Measurements from ENCODE around the gene ARHGAP18.

The ARHGAP18 gene

DNA sequence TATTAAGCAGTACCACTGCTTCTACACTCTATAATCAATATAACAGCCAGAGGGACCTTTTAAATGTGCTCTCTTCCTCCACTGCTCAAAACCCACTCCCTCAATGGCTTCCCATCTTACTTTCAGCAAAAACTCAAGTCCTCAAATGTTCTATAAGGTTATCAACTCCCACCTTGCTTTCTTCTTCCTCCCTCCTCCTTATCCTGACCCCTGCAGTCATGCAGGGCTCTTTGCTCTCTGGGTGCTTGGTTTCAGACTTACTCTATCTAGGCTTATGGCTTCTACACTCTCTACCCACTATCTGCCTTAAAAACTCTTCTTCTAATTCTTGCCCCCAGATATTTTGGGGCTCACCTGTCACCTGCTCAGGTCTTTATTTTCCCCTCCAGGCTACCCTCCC, 5.3 kb downstream of the ARHGAP18 start:
- TF ChIP-seq, protein P1, sequence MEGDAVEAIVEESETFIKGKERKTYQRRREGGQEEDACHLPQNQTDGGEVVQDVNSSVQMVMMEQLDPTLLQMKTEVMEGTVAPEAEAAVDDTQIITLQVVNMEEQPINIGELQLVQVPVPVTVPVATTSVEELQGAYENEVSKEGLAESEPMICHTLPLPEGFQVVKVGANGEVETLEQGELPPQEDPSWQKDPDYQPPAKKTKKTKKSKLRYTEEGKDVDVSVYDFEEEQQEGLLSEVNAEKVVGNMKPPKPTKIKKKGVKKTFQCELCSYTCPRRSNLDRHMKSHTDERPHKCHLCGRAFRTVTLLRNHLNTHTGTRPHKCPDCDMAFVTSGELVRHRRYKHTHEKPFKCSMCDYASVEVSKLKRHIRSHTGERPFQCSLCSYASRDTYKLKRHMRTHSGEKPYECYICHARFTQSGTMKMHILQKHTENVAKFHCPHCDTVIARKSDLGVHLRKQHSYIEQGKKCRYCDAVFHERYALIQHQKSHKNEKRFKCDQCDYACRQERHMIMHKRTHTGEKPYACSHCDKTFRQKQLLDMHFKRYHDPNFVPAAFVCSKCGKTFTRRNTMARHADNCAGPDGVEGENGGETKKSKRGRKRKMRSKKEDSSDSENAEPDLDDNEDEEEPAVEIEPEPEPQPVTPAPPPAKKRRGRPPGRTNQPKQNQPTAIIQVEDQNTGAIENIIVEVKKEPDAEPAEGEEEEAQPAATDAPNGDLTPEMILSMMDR (IDR thresholded peaks at IDR 0.05; ENCODE audit: low read depth, low read length, missing control alignments): no peak
- no peak for DNase-seq (ENCODE audit: extremely low read depth, low read depth)
- no peak overlapping the region for H3K4me3 ChIP-seq (replicated peaks; ENCODE audit: low read depth, low read length)

GRCh38 chr6:129701721-129702455, 8.1 kb downstream of the ARHGAP18 start:
- TF ChIP-seq, protein P1 (IDR thresholded peaks at IDR 0.05; ENCODE audit: low read depth, low read length, missing control alignments): no peak
- no peak for DNase-seq (ENCODE audit: extremely low read depth, low read depth)
- H3K4me3 ChIP-seq (replicated peaks; ENCODE audit: low read depth, low read length): no peak overlapping the region

- no peak overlapping the region for H3K4me3 ChIP-seq (replicated peaks; ENCODE audit: low read depth, low read length)
- no peak for DNase-seq (ENCODE audit: extremely low read depth, low read depth)
- TF ChIP-seq, protein P1 (IDR thresholded peaks at IDR 0.05; ENCODE audit: low read depth, low read length, missing control alignments): no peak
Observed at GRCh38 chr6:129700666-129701065, 9.3 kb downstream of the ARHGAP18 start.

GRCh38 chr6:129699659-129700058, 10.3 kb downstream of the ARHGAP18 start:
- TF ChIP-seq, protein P1 (IDR thresholded peaks at IDR 0.05; ENCODE audit: low read depth, low read length, missing control alignments): no peak
- H3K4me3 ChIP-seq (replicated peaks; ENCODE audit: low read depth, low read length): no peak overlapping the region
- no peak for DNase-seq (ENCODE audit: extremely low read depth, low read depth)

- DNase-seq (ENCODE audit: extremely low read depth, low read depth): no peak
- TF ChIP-seq, protein P1 (IDR thresholded peaks at IDR 0.05; ENCODE audit: low read depth, low read length, missing control alignments): no peak
Observed at GRCh38 chr6:129698430-129698829, 11.5 kb downstream of the ARHGAP18 start.

GRCh38 chr6:129697788-129698187, 12.2 kb downstream of the ARHGAP18 start:
- TF ChIP-seq, protein P1 (IDR thresholded peaks at IDR 0.05; ENCODE audit: low read depth, low read length, missing control alignments): no peak
- no peak for DNase-seq (ENCODE audit: extremely low read depth, low read depth)

More at GRCh38 chr6:129698430-129698829, 11.5 kb downstream of the ARHGAP18 start:
- no peak overlapping the region for H3K4me3 ChIP-seq (replicated peaks; ENCODE audit: low read depth, low read length)

More at GRCh38 chr6:129697788-129698187, 12.2 kb downstream of the ARHGAP18 start:
- H3K4me3 ChIP-seq (replicated peaks; ENCODE audit: low read depth, low read length): no peak overlapping the region

Measured in HFF-Myc (cell line).